DOHH2 (cell line): Measurements from ENCODE around the gene ELAVL1.

ENCODE experiments used
- EZH2phosphoT487 ChIP-seq: fragments of 200-600 bp; sonication (generic); IDR thresholded peaks from 2 replicates; pipeline ENCODE4 v1.6.1; 2017; ENCODE audit warnings: borderline replicate concordance, mild to moderate bottlenecking, antibody characterized with exemption, low read length, moderate library complexity, mixed read lengths
- TF ChIP-seq, protein P1 (sequence below): fragments of 200-600 bp; sonication (generic); IDR thresholded peaks from one replicate; pipeline ENCODE4 v1.5.1; 2014; ENCODE audit warnings: antibody characterized with exemption, mild to moderate bottlenecking, low read depth, low read length; ENCODE audit not compliant: poor library complexity, severe bottlenecking

DNA sequence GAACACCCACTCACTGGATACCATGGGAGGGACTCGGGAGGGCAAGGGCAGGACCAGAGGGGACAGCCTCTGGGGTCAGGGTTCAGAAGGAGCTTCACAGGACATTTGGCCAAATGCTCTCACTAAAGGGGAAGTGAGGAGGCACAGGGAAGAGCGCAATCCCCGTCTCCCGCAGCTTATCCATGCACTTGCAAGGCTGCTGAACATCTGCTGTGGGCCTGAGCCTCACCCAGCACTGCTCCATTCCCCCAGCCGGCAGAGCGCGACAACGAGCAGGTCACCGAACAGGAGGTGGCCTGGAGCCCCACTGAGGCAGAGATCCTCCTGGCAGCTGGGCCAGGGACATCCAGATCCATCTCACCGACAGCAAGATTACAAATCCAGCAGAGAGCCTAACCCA is 23.3 kb downstream of the ELAVL1 start:
- TF ChIP-seq, protein P1, sequence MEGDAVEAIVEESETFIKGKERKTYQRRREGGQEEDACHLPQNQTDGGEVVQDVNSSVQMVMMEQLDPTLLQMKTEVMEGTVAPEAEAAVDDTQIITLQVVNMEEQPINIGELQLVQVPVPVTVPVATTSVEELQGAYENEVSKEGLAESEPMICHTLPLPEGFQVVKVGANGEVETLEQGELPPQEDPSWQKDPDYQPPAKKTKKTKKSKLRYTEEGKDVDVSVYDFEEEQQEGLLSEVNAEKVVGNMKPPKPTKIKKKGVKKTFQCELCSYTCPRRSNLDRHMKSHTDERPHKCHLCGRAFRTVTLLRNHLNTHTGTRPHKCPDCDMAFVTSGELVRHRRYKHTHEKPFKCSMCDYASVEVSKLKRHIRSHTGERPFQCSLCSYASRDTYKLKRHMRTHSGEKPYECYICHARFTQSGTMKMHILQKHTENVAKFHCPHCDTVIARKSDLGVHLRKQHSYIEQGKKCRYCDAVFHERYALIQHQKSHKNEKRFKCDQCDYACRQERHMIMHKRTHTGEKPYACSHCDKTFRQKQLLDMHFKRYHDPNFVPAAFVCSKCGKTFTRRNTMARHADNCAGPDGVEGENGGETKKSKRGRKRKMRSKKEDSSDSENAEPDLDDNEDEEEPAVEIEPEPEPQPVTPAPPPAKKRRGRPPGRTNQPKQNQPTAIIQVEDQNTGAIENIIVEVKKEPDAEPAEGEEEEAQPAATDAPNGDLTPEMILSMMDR, result no peak
- TF ChIP-seq EZH2phosphoT487, result no peak
